PC-3 (cell line): ENCODE results near the gene TBX6. TPM values are rescaled to one million over a fixed set of nuclear protein-coding genes. Genes with fewer than 3 reads are reported as not detected.

Source experiments
- ATAC-seq: fragments of 200-7000 bp; cut with Tn5 transposase; 2 replicates; pipeline ENCODE4 v1.9.1; 2020; ENCODE audit warnings: mild to moderate bottlenecking, moderate library complexity
- BruUV-seq: library from RNA; stranded (reverse); fragments of 400-500 nt; replicated peaks from 2 replicates; lab custom pipeline; 2021; lab: Mats Ljungman, UMichigan
- CTCF ChIA-PET: fragments of 300-600 bp; sonication (Branson Sonifier 250); formaldehyde crosslinking; loops from one replicate; lab custom pipeline; 2022; ENCODE audit warnings: antibody characterized with exemption; lab: Charles Lee
- POLR2A ChIA-PET: fragments of 300-600 bp; sonication (Branson Sonifier 250); formaldehyde crosslinking; loops from one replicate; lab custom pipeline; 2022; ENCODE audit warnings: antibody characterized with exemption; ENCODE audit not compliant: unreplicated experiment; lab: Charles Lee
- DNase-seq: peaks from one replicate; pipeline ENCODE4 v3.0.0-alpha.2; 2015
- H2AFZ ChIP-seq: fragments of 300-600 bp; sonication (generic); 2 replicates; pipeline ENCODE4 v1.6.0; 2016; ENCODE audit warnings: antibody characterized with exemption, low read length
- H3F3A ChIP-seq: fragments of 300-600 bp; sonication (generic); one replicate; pipeline ENCODE4 v1.6.0; 2017; ENCODE audit warnings: antibody characterized with exemption, low read length, control low read depth, mild to moderate bottlenecking; ENCODE audit not compliant: unreplicated experiment
- H3K27ac ChIP-seq: fragments of 300-600 bp; sonication (generic); 2 replicates; pipeline ENCODE4 v1.5.1; 2016; ENCODE audit warnings: mild to moderate bottlenecking, low read length
- H3K27me3 ChIP-seq: fragments of 300-600 bp; sonication (generic); 2 replicates; pipeline ENCODE4 v1.6.1; 2016; ENCODE audit warnings: low read length, mixed read lengths
- H3K36me3 ChIP-seq: fragments of 300-600 bp; sonication (generic); 2 replicates; pipeline ENCODE4 v1.6.1; 2016; ENCODE audit warnings: low read depth, mixed run types, low read length, mixed read lengths
- H3K4me1 ChIP-seq: fragments of 300-600 bp; sonication (generic); 2 replicates; pipeline ENCODE4 v1.5.1; 2016; ENCODE audit warnings: low read length; ENCODE audit not compliant: insufficient read depth
- H3K4me2 ChIP-seq: fragments of 300-600 bp; sonication (generic); 2 replicates; pipeline ENCODE4 v1.6.0; 2016; ENCODE audit warnings: low read length
- H3K4me3 ChIP-seq: fragments of 300-600 bp; sonication (generic); 2 replicates; pipeline ENCODE4 v1.5.1; 2016; ENCODE audit warnings: mild to moderate bottlenecking, low read length, mixed read lengths
- H3K79me2 ChIP-seq: fragments of 300-600 bp; sonication (generic); 2 replicates; pipeline ENCODE4 v1.6.1; 2017; ENCODE audit warnings: low read length, mixed read lengths
- H3K9ac ChIP-seq: fragments of 300-600 bp; sonication (generic); 2 replicates; pipeline ENCODE4 v1.6.0; 2016; ENCODE audit warnings: mild to moderate bottlenecking, low read length
- H3K9me2 ChIP-seq: fragments of 300-600 bp; sonication (generic); replicated peaks from 2 replicates; pipeline ENCODE4 v1.6.1; 2016; ENCODE audit warnings: mixed run types, low read length, mixed read lengths
- H3K9me3 ChIP-seq: fragments of 300-600 bp; sonication (generic); 2 replicates; pipeline ENCODE4 v1.6.1; 2016; ENCODE audit warnings: low read length, mixed read lengths
- H4K20me1 ChIP-seq: fragments of 300-600 bp; sonication (generic); 2 replicates; pipeline ENCODE4 v1.6.1; 2016; ENCODE audit warnings: low read length, mixed read lengths
- EZH2 ChIP-seq: fragments of 300-600 bp; sonication (generic); IDR thresholded peaks from one replicate; pipeline ENCODE4 v1.6.1; 2017; ENCODE audit warnings: antibody characterized with exemption, mild to moderate bottlenecking, low read length; ENCODE audit not compliant: unreplicated experiment
- EZH2phosphoT487 ChIP-seq: fragments of 300-600 bp; sonication (generic); IDR thresholded peaks from 2 replicates; pipeline ENCODE4 v1.6.1; 2018; ENCODE audit warnings: mild to moderate bottlenecking, antibody characterized with exemption, low read length, borderline replicate concordance
- intact Hi-C: fragments of 100-400 bp; cut with micrococcal nuclease; formaldehyde crosslinking; loops from 2 replicates; pipeline ENCODE4 v1.9.0; 2023
- total RNA-seq: library from RNA; depleted of rRNA; stranded (reverse); fragments of >200 nt; gene quantifications from 2 replicates; pipeline ENCODE4 v1.2.3, GENCODE V29; 2014
- TF ChIP-seq, protein P1 (sequence below): fragments of 300-600 bp; sonication (generic); conservative IDR thresholded peaks from 2 replicates; pipeline ENCODE4 v1.5.1; 2017; ENCODE audit warnings: antibody characterized with exemption, low read depth, mild to moderate bottlenecking, low read length

The TBX6 gene
- total RNA-seq, 1 experiment from 2014 or later = 1.1 TPM

DNA sequence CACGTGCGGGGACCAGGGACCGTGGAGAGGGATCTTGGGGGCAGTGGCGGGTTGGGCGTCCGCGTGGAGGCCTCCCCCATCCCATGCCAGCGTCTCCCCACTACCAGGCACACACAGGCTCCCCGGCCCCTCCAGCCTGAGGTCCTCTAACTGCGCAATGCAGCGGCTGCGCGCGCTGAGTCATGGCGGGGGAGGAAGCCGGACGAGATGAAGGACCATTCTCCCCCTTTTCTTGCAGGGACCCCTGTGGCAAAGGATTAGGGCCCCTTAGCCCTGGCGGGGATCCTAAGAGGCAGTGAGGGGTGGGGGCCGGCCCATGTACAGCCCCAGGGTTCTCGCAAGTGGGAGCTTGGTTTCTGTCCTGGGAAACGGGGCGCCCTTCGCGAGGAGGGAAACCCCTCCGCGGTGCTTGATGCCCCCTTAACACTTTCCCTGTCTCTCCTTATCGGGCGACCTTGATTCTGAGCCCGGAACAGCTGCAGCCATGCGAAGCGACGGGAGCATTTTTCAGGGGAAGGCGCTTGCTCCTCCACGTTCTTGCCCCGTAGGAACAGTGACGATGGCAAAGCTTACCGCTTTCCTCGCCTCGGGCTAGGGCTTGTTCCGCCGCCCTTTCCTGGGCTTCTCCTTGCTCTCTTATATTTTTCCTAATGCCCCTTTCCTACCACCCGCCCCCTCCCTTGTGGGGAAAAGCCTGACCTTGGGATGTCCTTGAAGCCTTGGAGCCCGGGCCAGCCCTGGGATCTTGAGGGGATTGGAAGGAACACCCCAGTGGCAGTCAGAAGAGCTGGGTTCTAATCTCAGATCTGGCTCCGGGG lies 25.6 kb downstream of the TBX6 start:
- intact Hi-C loops = no loop called here
- peak overlapping the region; percentile 78 for H3K27ac ChIP-seq
- H3K9ac ChIP-seq = peak overlapping the region; percentile 90
- ATAC-seq (no peak), DNase-seq (no peak)
- no peaks in the 10 kb centered on the region for H3K9me2 ChIP-seq
- TF ChIP-seq EZH2 (no peak), EZH2phosphoT487 (no peak)
- TF ChIP-seq, protein P1, sequence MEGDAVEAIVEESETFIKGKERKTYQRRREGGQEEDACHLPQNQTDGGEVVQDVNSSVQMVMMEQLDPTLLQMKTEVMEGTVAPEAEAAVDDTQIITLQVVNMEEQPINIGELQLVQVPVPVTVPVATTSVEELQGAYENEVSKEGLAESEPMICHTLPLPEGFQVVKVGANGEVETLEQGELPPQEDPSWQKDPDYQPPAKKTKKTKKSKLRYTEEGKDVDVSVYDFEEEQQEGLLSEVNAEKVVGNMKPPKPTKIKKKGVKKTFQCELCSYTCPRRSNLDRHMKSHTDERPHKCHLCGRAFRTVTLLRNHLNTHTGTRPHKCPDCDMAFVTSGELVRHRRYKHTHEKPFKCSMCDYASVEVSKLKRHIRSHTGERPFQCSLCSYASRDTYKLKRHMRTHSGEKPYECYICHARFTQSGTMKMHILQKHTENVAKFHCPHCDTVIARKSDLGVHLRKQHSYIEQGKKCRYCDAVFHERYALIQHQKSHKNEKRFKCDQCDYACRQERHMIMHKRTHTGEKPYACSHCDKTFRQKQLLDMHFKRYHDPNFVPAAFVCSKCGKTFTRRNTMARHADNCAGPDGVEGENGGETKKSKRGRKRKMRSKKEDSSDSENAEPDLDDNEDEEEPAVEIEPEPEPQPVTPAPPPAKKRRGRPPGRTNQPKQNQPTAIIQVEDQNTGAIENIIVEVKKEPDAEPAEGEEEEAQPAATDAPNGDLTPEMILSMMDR = no peak
- peaks cover 30% of the 10 kb centered on the region for H3K4me1 ChIP-seq
- BruUV-seq = TSS peak; percentile 54
- H3K9me3 ChIP-seq = no peaks in the 10 kb centered on the region
- POLR2A ChIA-PET = interaction anchor here (0.6 to 0.8 kb wide), 2 partner anchors 93 to 568 kb away, joined by 3 to 5 read pairs; no protein-coding TSS in a partner anchor
- CTCF ChIA-PET = no interaction called here
- H4K20me1 ChIP-seq = peaks cover 45% of the 10 kb centered on the region
- H3F3A ChIP-seq = no peaks in the 10 kb centered on the region
- H3K36me3 ChIP-seq = peaks cover 48% of the 10 kb centered on the region
- no peak overlapping the region for H2AFZ ChIP-seq
- peaks cover 69% of the 10 kb centered on the region for H3K79me2 ChIP-seq
- no peaks in the 10 kb centered on the region for H3K27me3 ChIP-seq
- H3K4me2 ChIP-seq = peak overlapping the region; percentile 99
- peak overlapping the region; percentile 99 for H3K4me3 ChIP-seq

- H3K4me2 ChIP-seq = peak within 1 kb of the TSS; percentile 99
- peak within 1 kb of the TSS; percentile 99 for H3K4me3 ChIP-seq
- no peaks in the 10 kb centered on the region for H3K9me3 ChIP-seq
- ATAC-seq (peak; percentile 82), DNase-seq (peak; percentile 95)
- POLR2A ChIA-PET = interaction anchor here (0.6 to 0.8 kb wide), 3 partner anchors 92 to 569 kb away, joined by 3 to 5 read pairs (median 3); no protein-coding TSS in a partner anchor
- peak within 1 kb of the TSS; percentile 97 for H3K27ac ChIP-seq
- peak within 1 kb of the TSS; percentile 90 for H3K9ac ChIP-seq
- H3K79me2 ChIP-seq = peaks cover 66% of the 10 kb centered on the region
- peaks cover 42% of the 10 kb centered on the region for H4K20me1 ChIP-seq
- BruUV-seq = no TSS peak
- H3F3A ChIP-seq = no peaks in the 10 kb centered on the region
- intact Hi-C loops = no loop called here
- H3K36me3 ChIP-seq = peaks cover 40% of the 10 kb centered on the region
- TF ChIP-seq EZH2 = no peak
- TF ChIP-seq, protein P1 = no peak
- TF ChIP-seq EZH2phosphoT487 = peak; percentile 97
- H3K27me3 ChIP-seq = no peaks in the 10 kb centered on the region
- peaks cover 36% of the 10 kb centered on the region for H3K4me1 ChIP-seq
- CTCF ChIA-PET = interaction anchor here (0.8 kb wide), 1 partner anchor 365 kb away, joined by 3 read pairs; the partner anchor contains the start of gene DCTPP1
- peak within 1 kb of the TSS; percentile 82 for H2AFZ ChIP-seq
- no peaks in the 10 kb centered on the region for H3K9me2 ChIP-seq
Observed at GRCh38 chr16:30065102-30065942, 26.4 kb downstream of the TBX6 start, which contains the start of gene ALDOA. Gene ALDOA (plus strand): TSS chr16:30065760. CDS start chr16:30066898, 1,138 bp downstream.
